SK-N-SH treated with all-trans-retinoic acid at 6 μM for 48 hours (cell line): ENCODE measurements around the gene AAK1.
"Not testable (repeated sequence)": the region's sequence is repeated elsewhere in the genome, so short reads cannot be mapped to it uniquely, and the experiment has no call there.

Experiments used
- CSDC2 ChIP-seq: fragments of 250-450 bp; sonication (Bioruptor Pico); IDR thresholded peaks from 2 replicates; pipeline ENCODE4 v1.5.0; 2020; ENCODE audit warnings: mild to moderate bottlenecking, moderate library complexity
- ESRRG ChIP-seq: fragments of 250-450 bp; sonication (Bioruptor Pico); IDR thresholded peaks from 2 replicates; pipeline ENCODE4 v1.6.1; 2021; ENCODE audit warnings: mild to moderate bottlenecking
- PATZ1 ChIP-seq: fragments of 250-450 bp; sonication (Bioruptor Pico); IDR thresholded peaks from 2 replicates; pipeline ENCODE4 v1.8.0; 2020; ENCODE audit warnings: mild to moderate bottlenecking, moderate library complexity, borderline replicate concordance
- PPARA ChIP-seq: fragments of 250-450 bp; sonication (Bioruptor Pico); IDR thresholded peaks from 2 replicates; pipeline ENCODE4 v1.5.0; 2020; ENCODE audit warnings: mild to moderate bottlenecking, borderline replicate concordance
- TCF4 ChIP-seq: fragments of 250-450 bp; sonication (Bioruptor Pico); IDR thresholded peaks from 2 replicates; pipeline ENCODE4 v1.8.0; 2021; ENCODE audit warnings: mild to moderate bottlenecking, moderate library complexity, borderline replicate concordance
- TOX ChIP-seq: fragments of 250-450 bp; sonication (Bioruptor Pico); IDR thresholded peaks from 2 replicates; pipeline ENCODE4 v1.8.0; 2021; ENCODE audit warnings: mild to moderate bottlenecking, moderate library complexity, borderline replicate concordance
- ZFP30 ChIP-seq: fragments of 450-650 bp; formaldehyde crosslinking; IDR thresholded peaks from 2 replicates; pipeline ENCODE4 v1.5.0; 2022; ENCODE audit warnings: mild to moderate bottlenecking, moderate library complexity
- ZNF70 ChIP-seq: fragments of 450-650 bp; formaldehyde crosslinking; IDR thresholded peaks from 2 replicates; pipeline ENCODE4 v1.5.0; 2020; ENCODE audit warnings: mild to moderate bottlenecking, moderate library complexity
- ZNF8 ChIP-seq: fragments of 450-650 bp; formaldehyde crosslinking; IDR thresholded peaks from 2 replicates; pipeline ENCODE4 v1.5.0; 2020; ENCODE audit warnings: mild to moderate bottlenecking, moderate library complexity

- TF ChIP-seq ZNF8; PPARA; ZFP30 (CRISPR knock-in tag); TOX (CRISPR knock-in tag); ESRRG (CRISPR knock-in tag); ZNF70 (CRISPR knock-in tag); PATZ1 (CRISPR knock-in tag); CSDC2 (CRISPR knock-in tag); TCF4: not testable (repeated sequence)
Observed at GRCh38 chr2:69647196-69647595, 3.7 kb upstream of the AAK1 start.
